IMR-90 (cell line): ENCODE measurements around the gene ABCA7. TPM values are rescaled to one million over a fixed set of nuclear protein-coding genes. Genes with fewer than 3 reads are reported as not detected.

Experiments used
- ATAC-seq: fragments of 200-7000 bp; cut with Tn5 transposase; 2 replicates; pipeline ENCODE4 v1.9.1; 2020; ENCODE audit warnings: low read depth, mild to moderate bottlenecking, moderate library complexity
- BruUV-seq: library from RNA; stranded (reverse); fragments of 400-500 nt; replicated peaks from 2 replicates; lab custom pipeline; 2021; lab: Mats Ljungman, UMichigan
- CTCF ChIA-PET: fragments of 300-600 bp; formaldehyde crosslinking; extraction: SDS; loops from one replicate; lab custom pipeline; 2021; ENCODE audit warnings: antibody characterized with exemption; lab: Yijun Ruan, JAX
- POLR2A ChIA-PET: fragments of 300-600 bp; sonication (Branson Sonifier 250); formaldehyde crosslinking; loops from one replicate; lab custom pipeline; 2022; ENCODE audit warnings: antibody characterized with exemption; ENCODE audit not compliant: unreplicated experiment; lab: Charles Lee
- DNase-seq: peaks from one replicate; pipeline ENCODE4 v3.0.0; 2013
- H2AFZ ChIP-seq: replicated peaks from 2 replicates; pipeline ENCODE3; 2013; ENCODE audit warnings: low read length, mild to moderate bottlenecking; ENCODE audit not compliant: poor library complexity
- H2AK5ac ChIP-seq: 2 replicates; pipeline ENCODE4 v1.6.1; 2013; ENCODE audit warnings: low read depth, low read length, inconsistent platforms
- H2AK9ac ChIP-seq: replicated peaks from 2 replicates; pipeline ENCODE3; 2013; ENCODE audit warnings: mild to moderate bottlenecking, low read depth, low read length, moderate library complexity; ENCODE audit not compliant: poor library complexity
- H2BK120ac ChIP-seq: 2 replicates; pipeline ENCODE4 v1.6.1; 2013; ENCODE audit warnings: low read depth, low read length, inconsistent platforms
- H2BK15ac ChIP-seq: 3 replicates; pipeline ENCODE4 v1.6.1; 2013; ENCODE audit warnings: low read depth, low read length, inconsistent platforms
- H2BK20ac ChIP-seq: 2 replicates; pipeline ENCODE4 v1.6.1; 2013; ENCODE audit warnings: low read depth, mild to moderate bottlenecking, inconsistent platforms, low read length, moderate library complexity
- H2BK5ac ChIP-seq: 2 replicates; pipeline ENCODE4 v1.6.1; 2013; ENCODE audit warnings: mild to moderate bottlenecking, low read depth, low read length, inconsistent platforms; ENCODE audit not compliant: poor library complexity, severe bottlenecking
- H3K14ac ChIP-seq: replicated peaks from 2 replicates; pipeline ENCODE4 v1.6.1; 2013; ENCODE audit warnings: low read depth, low read length, inconsistent platforms
- H3K18ac ChIP-seq: 2 replicates; pipeline ENCODE4 v1.6.1; 2013; ENCODE audit warnings: low read depth, low read length, control low read depth
- H3K23ac ChIP-seq: 2 replicates; pipeline ENCODE4 v1.6.1; 2013; ENCODE audit warnings: low read depth, low read length, inconsistent platforms
- H3K27ac ChIP-seq: 2 replicates; pipeline ENCODE4 v1.5.1; 2013; ENCODE audit warnings: mild to moderate bottlenecking, control low read depth, low read length; ENCODE audit not compliant: insufficient read depth
- H3K27me3 ChIP-seq: 2 replicates; pipeline ENCODE4 v1.6.1; 2013; ENCODE audit warnings: low read length; ENCODE audit not compliant: control insufficient read depth, insufficient read depth
- H3K36me3 ChIP-seq: 2 replicates; pipeline ENCODE4 v1.6.1; 2013; ENCODE audit warnings: low read length, mixed read lengths; ENCODE audit not compliant: control insufficient read depth, insufficient read depth
- H3K4ac ChIP-seq: 2 replicates; pipeline ENCODE4 v1.6.1; 2013; ENCODE audit warnings: low read depth, low read length, inconsistent platforms
- H3K4me1 ChIP-seq: 2 replicates; pipeline ENCODE4 v1.6.1; 2013; ENCODE audit warnings: low read length, mixed read lengths; ENCODE audit not compliant: control insufficient read depth, insufficient read depth
- H3K4me2 ChIP-seq: 2 replicates; pipeline ENCODE4 v1.6.1; 2013; ENCODE audit warnings: low read depth, mild to moderate bottlenecking, control low read depth, low read length, moderate library complexity
- H3K4me3 ChIP-seq: 2 replicates; pipeline ENCODE4 v1.5.1; 2013; ENCODE audit warnings: low read depth, mild to moderate bottlenecking, control low read depth, low read length, moderate library complexity; ENCODE audit not compliant: insufficient read depth
- H3K56ac ChIP-seq: 2 replicates; pipeline ENCODE4 v1.6.1; 2013; ENCODE audit warnings: low read length, inconsistent platforms; ENCODE audit not compliant: insufficient read depth; ENCODE audit errors: extremely low read depth
- H3K79me1 ChIP-seq, 2 experiments: 2 replicates each; pipeline ENCODE4 v1.6.1; 2013; ENCODE audit warnings: low read length in 2 of 2, inconsistent platforms in 1 of 2, low read depth in 1 of 2
- H3K9ac ChIP-seq: 2 replicates; pipeline ENCODE4 v1.6.1; 2013; ENCODE audit warnings: low read depth, low read length, control low read depth
- H3K9me1 ChIP-seq: 2 replicates; pipeline ENCODE4 v1.6.1; 2013; ENCODE audit warnings: low read length, inconsistent platforms; ENCODE audit not compliant: insufficient read depth
- H3K9me3 ChIP-seq: 2 replicates; pipeline ENCODE4 v1.6.1; 2013; ENCODE audit warnings: low read length; ENCODE audit not compliant: control insufficient read depth, insufficient read depth
- H4K20me1 ChIP-seq: 2 replicates; pipeline ENCODE4 v1.6.1; 2013; ENCODE audit warnings: low read length, inconsistent platforms; ENCODE audit not compliant: insufficient read depth
- H4K5ac ChIP-seq: 2 replicates; pipeline ENCODE4 v1.6.1; 2013; ENCODE audit warnings: mild to moderate bottlenecking, low read depth, low read length, control low read depth
- H4K8ac ChIP-seq, 2 experiments: 2 replicates each; pipeline ENCODE4 v1.6.1; 2013; ENCODE audit warnings: low read depth in 2 of 2, low read length in 2 of 2, control low read depth in 1 of 2, inconsistent platforms in 1 of 2
- H4K91ac ChIP-seq: 2 replicates; pipeline ENCODE4 v1.6.1; 2013; ENCODE audit warnings: low read depth, low read length, inconsistent platforms; ENCODE audit not compliant: insufficient read depth
- CHD1 ChIP-seq: IDR thresholded peaks from 2 replicates; pipeline ENCODE4 v1.6.1; 2012; ENCODE audit warnings: low read depth, low read length, improper control_type of control experiment
- MAZ ChIP-seq: IDR thresholded peaks from 2 replicates; pipeline ENCODE4 v1.6.1; 2012; ENCODE audit warnings: low read depth, mild to moderate bottlenecking, low read length, improper control_type of control experiment, moderate library complexity, borderline replicate concordance
- POLR2A ChIP-seq: IDR thresholded peaks from 2 replicates; pipeline ENCODE4 v1.6.1; 2012; ENCODE audit warnings: mild to moderate bottlenecking, low read depth, low read length
- WGBS, 2 experiments: methylation state at CpG; one replicate each; pipeline versions ENCODE4 v1.1.5 to v1.1.7; 2013; ENCODE audit warnings: missing lambda C conversion rate in 2 of 2; ENCODE audit not compliant: insufficient read length in 1 of 2; ENCODE audit errors: extremely low coverage in 2 of 2; 5-methylcytosine and 5-hydroxymethylcytosine counted together
- dilution Hi-C: fragments of 300-500 bp; cut with HindIII; formaldehyde crosslinking; loops from one replicate; pipeline ENCODE4 v1.14.3; 2018; ENCODE audit warnings: low sequenced_read_pairs; ENCODE audit not compliant: unreplicated experiment
- in situ Hi-C: fragments of 300-500 bp; cut with MboI; formaldehyde crosslinking; loops from 3 replicates; pipeline ENCODE4 v1.14.3; 2019; ENCODE audit warnings: low sequenced_read_pairs, inconsistent platforms, mixed read lengths
- intact Hi-C: fragments of 100-400 bp; cut with micrococcal nuclease; formaldehyde crosslinking; loops from 2 replicates; pipeline ENCODE4 v1.10.0; 2022
- polyA plus RNA-seq, 3 experiments: library from polyadenylated mRNA; depleted of rRNA; stranded (reverse); fragments of >200 nt; gene quantifications; 2 replicates each; pipeline ENCODE4 v1.2.3, GENCODE V29; 2012; ENCODE audit warnings: low replicate concordance in 1 of 3
- total RNA-seq: library from RNA; depleted of rRNA; stranded (reverse); fragments of >200 nt; gene quantifications from 2 replicates; pipeline ENCODE4 v1.2.3, GENCODE V29; 2012

Gene ABCA7
- total and polyA plus RNA-seq, 2 of the 4 experiments (the other 2 are of a cell fraction) = 0.36 to 3.3 TPM

- no peak overlapping the region for H4K5ac ChIP-seq
- intact Hi-C loops (no loop called here), in situ Hi-C loops (loop anchor here (5.0 kb wide), 1 partner anchor 94 kb away; no protein-coding TSS in a partner anchor), dilution Hi-C loops (no loop called here)
- ATAC-seq = no peak
- no peak overlapping the region for H2AK9ac ChIP-seq
- H3K9me3 ChIP-seq = no peaks in the 10 kb centered on the region
- peaks cover 70% of the 10 kb centered on the region for H3K36me3 ChIP-seq
- H3K4me3 ChIP-seq = no peak overlapping the region
- no peak overlapping the region for H2BK20ac ChIP-seq
- TF ChIP-seq CHD1 (no peak), MAZ (no peak), POLR2A (peak; percentile 46)
- no peak overlapping the region for H2BK15ac ChIP-seq
- no peak overlapping the region for H3K18ac ChIP-seq
- H3K23ac ChIP-seq = no peak overlapping the region
- 97% methylated on average over 59 of the region's 89 CpGs; no CpG with 5 or more reads in 1 of the 2 experiments for WGBS, 2 experiments
- H3K9ac ChIP-seq = no peak overlapping the region
- H2BK5ac ChIP-seq = no peak overlapping the region
- ChIA-PET CTCF (no interaction called here), POLR2A (no interaction called here)
- no peak overlapping the region for H2AFZ ChIP-seq
- H3K56ac ChIP-seq = no peak overlapping the region
- no peak overlapping the region for H2AK5ac ChIP-seq
- no peak for DNase-seq
- BruUV-seq = no TSS peak
- no peaks in the 10 kb centered on the region for H3K27me3 ChIP-seq
- no peak overlapping the region for H2BK120ac ChIP-seq
- no peak overlapping the region for H3K4me2 ChIP-seq
- peaks cover 7% of the 10 kb centered on the region for H3K4me1 ChIP-seq
- no peak overlapping the region for H3K14ac ChIP-seq
- H3K79me1 ChIP-seq = peaks cover 3 to 34% of the 10 kb centered on the region in 2 experiments; a peak in 3 of 4 replicates
- H3K27ac ChIP-seq = no peak overlapping the region
- no peak overlapping the region for H4K8ac ChIP-seq
- H4K91ac ChIP-seq = no peak overlapping the region
- H3K4ac ChIP-seq = no peak overlapping the region
- H3K9me1 ChIP-seq = no peaks in the 10 kb centered on the region
- peaks cover 50% of the 10 kb centered on the region for H4K20me1 ChIP-seq
Measured at GRCh38 chr19:1108291-1109031, 68.6 kb downstream of the ABCA7 start.
